Measurements from ENCODE around the gene TEX264. TPM values are rescaled to one million over a fixed set of nuclear protein-coding genes. Genes with fewer than 3 reads are reported as not detected.

TEX264 gene
- total and polyA plus RNA-seq, 2 experiments from 2014 or later, result 10.0 to 13.3 TPM

DNA sequence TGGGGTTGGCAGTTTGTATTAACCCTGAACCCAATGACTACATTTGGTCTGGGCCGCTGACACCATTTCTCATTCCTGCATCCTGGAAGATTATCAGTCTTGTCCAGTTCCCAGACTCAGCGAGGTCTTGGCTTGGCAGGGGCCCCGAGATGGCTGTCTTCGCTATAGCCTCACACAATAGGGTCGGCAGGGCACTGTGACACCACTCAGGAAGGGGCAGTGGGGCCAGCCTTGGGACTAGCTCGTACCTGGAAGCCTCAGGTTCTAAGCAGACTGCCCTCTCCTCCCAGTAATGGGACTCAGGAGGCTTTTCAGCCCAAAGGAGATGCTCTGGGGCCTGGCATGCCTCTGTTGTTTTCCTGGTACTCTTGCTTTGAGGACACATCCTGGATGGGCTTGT lies 9.1 kb downstream of the TEX264 start:
- Histone ChIP-seq H3K9me2 (ENCODE audit: insufficient read depth) (no peaks in the 10 kb centered on the region), H3F3A (replicated peaks; ENCODE audit: low read depth) (no peaks in the 10 kb centered on the region), H2AFZ (no peak overlapping the region), H3K4me1 (ENCODE audit: insufficient read depth) (no peaks in the 10 kb centered on the region; the same call in 1 of the 2 replicates), H4K20me1 (replicated peaks; ENCODE audit: insufficient read depth) (no peaks in the 10 kb centered on the region), H3K4me2 (no peak overlapping the region), H3K27me3 (ENCODE audit: insufficient read depth) (no peaks in the 10 kb centered on the region), H3K4me3 (no peak overlapping the region), H3K27ac (ENCODE audit: low read depth) (no peak overlapping the region), H3K36me3 (ENCODE audit: insufficient read depth) (no peaks in the 10 kb centered on the region), H3K79me2 (replicated peaks; ENCODE audit: insufficient read depth) (no peaks in the 10 kb centered on the region)
- no peak overlapping the region for H3K4me3 Mint-ChIP-seq
- H3K4me1 Mint-ChIP-seq, result peaks cover 16% of the 10 kb centered on the region
- DNase-seq (ENCODE audit: low spot score), result no peak
- peaks cover under 1% of the 10 kb centered on the region; the same call in 1 of the 3 replicates for H3K36me3 Mint-ChIP-seq (ENCODE audit: low read depth)
- TF ChIP-seq, protein P1, sequence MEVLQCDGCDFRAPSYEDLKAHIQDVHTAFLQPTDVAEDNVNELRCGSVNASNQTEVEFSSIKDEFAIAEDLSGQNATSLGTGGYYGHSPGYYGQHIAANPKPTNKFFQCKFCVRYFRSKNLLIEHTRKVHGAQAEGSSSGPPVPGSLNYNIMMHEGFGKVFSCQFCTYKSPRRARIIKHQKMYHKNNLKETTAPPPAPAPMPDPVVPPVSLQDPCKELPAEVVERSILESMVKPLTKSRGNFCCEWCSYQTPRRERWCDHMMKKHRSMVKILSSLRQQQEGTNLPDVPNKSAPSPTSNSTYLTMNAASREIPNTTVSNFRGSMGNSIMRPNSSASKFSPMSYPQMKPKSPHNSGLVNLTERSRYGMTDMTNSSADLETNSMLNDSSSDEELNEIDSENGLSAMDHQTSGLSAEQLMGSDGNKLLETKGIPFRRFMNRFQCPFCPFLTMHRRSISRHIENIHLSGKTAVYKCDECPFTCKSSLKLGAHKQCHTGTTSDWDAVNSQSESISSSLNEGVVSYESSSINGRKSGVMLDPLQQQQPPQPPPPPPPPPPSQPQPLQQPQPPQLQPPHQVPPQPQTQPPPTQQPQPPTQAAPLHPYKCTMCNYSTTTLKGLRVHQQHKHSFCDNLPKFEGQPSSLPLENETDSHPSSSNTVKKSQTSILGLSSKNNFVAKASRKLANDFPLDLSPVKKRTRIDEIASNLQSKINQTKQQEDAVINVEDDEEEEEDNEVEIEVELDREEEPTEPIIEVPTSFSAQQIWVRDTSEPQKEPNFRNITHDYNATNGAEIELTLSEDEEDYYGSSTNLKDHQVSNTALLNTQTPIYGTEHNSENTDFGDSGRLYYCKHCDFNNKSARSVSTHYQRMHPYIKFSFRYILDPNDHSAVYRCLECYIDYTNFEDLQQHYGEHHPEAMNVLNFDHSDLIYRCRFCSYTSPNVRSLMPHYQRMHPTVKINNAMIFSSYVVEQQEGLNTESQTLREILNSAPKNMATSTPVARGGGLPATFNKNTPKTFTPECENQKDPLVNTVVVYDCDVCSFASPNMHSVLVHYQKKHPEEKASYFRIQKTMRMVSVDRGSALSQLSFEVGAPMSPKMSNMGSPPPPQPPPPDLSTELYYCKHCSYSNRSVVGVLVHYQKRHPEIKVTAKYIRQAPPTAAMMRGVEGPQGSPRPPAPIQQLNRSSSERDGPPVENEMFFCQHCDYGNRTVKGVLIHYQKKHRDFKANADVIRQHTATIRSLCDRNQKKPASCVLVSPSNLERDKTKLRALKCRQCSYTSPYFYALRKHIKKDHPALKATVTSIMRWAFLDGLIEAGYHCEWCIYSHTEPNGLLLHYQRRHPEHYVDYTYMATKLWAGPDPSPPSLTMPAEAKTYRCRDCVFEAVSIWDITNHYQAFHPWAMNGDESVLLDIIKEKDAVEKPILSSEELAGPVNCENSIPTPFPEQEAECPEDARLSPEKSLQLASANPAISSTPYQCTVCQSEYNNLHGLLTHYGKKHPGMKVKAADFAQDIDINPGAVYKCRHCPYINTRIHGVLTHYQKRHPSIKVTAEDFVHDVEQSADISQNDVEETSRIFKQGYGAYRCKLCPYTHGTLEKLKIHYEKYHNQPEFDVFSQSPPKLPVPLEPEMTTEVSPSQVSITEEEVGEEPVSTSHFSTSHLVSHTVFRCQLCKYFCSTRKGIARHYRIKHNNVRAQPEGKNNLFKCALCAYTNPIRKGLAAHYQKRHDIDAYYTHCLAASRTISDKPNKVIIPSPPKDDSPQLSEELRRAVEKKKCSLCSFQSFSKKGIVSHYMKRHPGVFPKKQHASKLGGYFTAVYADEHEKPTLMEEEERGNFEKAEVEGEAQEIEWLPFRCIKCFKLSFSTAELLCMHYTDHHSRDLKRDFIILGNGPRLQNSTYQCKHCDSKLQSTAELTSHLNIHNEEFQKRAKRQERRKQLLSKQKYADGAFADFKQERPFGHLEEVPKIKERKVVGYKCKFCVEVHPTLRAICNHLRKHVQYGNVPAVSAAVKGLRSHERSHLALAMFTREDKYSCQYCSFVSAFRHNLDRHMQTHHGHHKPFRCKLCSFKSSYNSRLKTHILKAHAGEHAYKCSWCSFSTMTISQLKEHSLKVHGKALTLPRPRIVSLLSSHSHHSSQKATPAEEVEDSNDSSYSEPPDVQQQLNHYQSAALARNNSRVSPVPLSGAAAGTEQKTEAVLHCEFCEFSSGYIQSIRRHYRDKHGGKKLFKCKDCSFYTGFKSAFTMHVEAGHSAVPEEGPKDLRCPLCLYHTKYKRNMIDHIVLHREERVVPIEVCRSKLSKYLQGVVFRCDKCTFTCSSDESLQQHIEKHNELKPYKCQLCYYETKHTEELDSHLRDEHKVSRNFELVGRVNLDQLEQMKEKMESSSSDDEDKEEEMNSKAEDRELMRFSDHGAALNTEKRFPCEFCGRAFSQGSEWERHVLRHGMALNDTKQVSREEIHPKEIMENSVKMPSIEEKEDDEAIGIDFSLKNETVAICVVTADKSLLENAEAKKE (CRISPR knock-in tag; IDR thresholded peaks at IDR 0.05), result no peak
- no peak for TF ChIP-seq EZH2phosphoT487 (IDR thresholded peaks at IDR 0.05; ENCODE audit: unreplicated experiment)
- TF ChIP-seq, protein P2, sequence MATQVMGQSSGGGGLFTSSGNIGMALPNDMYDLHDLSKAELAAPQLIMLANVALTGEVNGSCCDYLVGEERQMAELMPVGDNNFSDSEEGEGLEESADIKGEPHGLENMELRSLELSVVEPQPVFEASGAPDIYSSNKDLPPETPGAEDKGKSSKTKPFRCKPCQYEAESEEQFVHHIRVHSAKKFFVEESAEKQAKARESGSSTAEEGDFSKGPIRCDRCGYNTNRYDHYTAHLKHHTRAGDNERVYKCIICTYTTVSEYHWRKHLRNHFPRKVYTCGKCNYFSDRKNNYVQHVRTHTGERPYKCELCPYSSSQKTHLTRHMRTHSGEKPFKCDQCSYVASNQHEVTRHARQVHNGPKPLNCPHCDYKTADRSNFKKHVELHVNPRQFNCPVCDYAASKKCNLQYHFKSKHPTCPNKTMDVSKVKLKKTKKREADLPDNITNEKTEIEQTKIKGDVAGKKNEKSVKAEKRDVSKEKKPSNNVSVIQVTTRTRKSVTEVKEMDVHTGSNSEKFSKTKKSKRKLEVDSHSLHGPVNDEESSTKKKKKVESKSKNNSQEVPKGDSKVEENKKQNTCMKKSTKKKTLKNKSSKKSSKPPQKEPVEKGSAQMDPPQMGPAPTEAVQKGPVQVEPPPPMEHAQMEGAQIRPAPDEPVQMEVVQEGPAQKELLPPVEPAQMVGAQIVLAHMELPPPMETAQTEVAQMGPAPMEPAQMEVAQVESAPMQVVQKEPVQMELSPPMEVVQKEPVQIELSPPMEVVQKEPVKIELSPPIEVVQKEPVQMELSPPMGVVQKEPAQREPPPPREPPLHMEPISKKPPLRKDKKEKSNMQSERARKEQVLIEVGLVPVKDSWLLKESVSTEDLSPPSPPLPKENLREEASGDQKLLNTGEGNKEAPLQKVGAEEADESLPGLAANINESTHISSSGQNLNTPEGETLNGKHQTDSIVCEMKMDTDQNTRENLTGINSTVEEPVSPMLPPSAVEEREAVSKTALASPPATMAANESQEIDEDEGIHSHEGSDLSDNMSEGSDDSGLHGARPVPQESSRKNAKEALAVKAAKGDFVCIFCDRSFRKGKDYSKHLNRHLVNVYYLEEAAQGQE (IDR thresholded peaks at IDR 0.05; ENCODE audit: unreplicated experiment), result no peak
- TF ChIP-seq ZNF331 (CRISPR knock-in tag; IDR thresholded peaks at IDR 0.05; ENCODE audit: low read depth), result no peak
- no peak for TF ChIP-seq CREB1 (CRISPR knock-in tag; IDR thresholded peaks at IDR 0.05; ENCODE audit: low read depth)
- H3K27ac Mint-ChIP-seq, result no peak overlapping the region
- no peak for ATAC-seq
- H3K27me3 Mint-ChIP-seq (ENCODE audit: insufficient read depth, low read depth, poor library complexity), result peaks cover 9% of the 10 kb centered on the region
- H3K9me3 Mint-ChIP-seq, result no peaks in the 10 kb centered on the region

All from GM23338 (cell line).